HepG2 (cell line): ENCODE data around the gene PIGL. TPM values are rescaled to one million over a fixed set of nuclear protein-coding genes. Genes with fewer than 3 reads are reported as not detected.
A peak's percentile ranks its signal among the peaks of the same experiment; 100 is the strongest.

ENCODE experiments used
- HDAC2 ChIP-seq: sonication (generic); formaldehyde crosslinking; IDR thresholded peaks from 2 replicates; pipeline ENCODE4 v1.4.0; 2020; ENCODE audit warnings: missing genetic modification reagents
- MIXL1 ChIP-seq: IDR thresholded peaks from 2 replicates; pipeline ENCODE4 v1.6.1; 2016
- RFX1 ChIP-seq: fragments of 450-650 bp; IDR thresholded peaks from 2 replicates; pipeline ENCODE4 v1.6.1; 2017
- SETDB1 ChIP-seq: sonication (generic); formaldehyde crosslinking; IDR thresholded peaks from 2 replicates; pipeline ENCODE4 v1.5.1; 2020; ENCODE audit warnings: missing genetic modification reagents, mild to moderate bottlenecking, borderline replicate concordance
- SRF ChIP-seq: IDR thresholded peaks from 2 replicates; pipeline ENCODE4 v1.6.1; 2011; ENCODE audit warnings: mild to moderate bottlenecking, low read depth, low read length, moderate library complexity
- TAF1 ChIP-seq: sonication (generic); formaldehyde crosslinking; IDR thresholded peaks from 2 replicates; pipeline ENCODE4 v1.4.0; 2020; ENCODE audit warnings: missing genetic modification reagents
- ZFX ChIP-seq: sonication (generic); formaldehyde crosslinking; IDR thresholded peaks from 2 replicates; pipeline ENCODE4 v1.4.0; 2020; ENCODE audit warnings: mild to moderate bottlenecking, low read depth, missing genetic modification reagents, moderate library complexity
- ZMYM2 ChIP-seq: sonication (generic); formaldehyde crosslinking; IDR thresholded peaks from 2 replicates; pipeline ENCODE4 v1.8.0; 2022; ENCODE audit warnings: mild to moderate bottlenecking, missing genetic modification reagents
- ZNF230 ChIP-seq: sonication (generic); formaldehyde crosslinking; IDR thresholded peaks from 2 replicates; pipeline ENCODE4 v1.4.0; 2020; ENCODE audit warnings: mild to moderate bottlenecking, missing genetic modification reagents
- ZNF335 ChIP-seq: sonication (generic); formaldehyde crosslinking; IDR thresholded peaks from 2 replicates; pipeline ENCODE4 v1.4.0; 2020; ENCODE audit warnings: missing genetic modification reagents
- ZNF367 ChIP-seq: sonication (generic); formaldehyde crosslinking; IDR thresholded peaks from 2 replicates; pipeline ENCODE4 v1.4.0; 2020; ENCODE audit warnings: missing genetic modification reagents, borderline replicate concordance
- ZNF607 ChIP-seq: sonication (generic); formaldehyde crosslinking; IDR thresholded peaks from 2 replicates; pipeline ENCODE4 v1.5.1; 2020; ENCODE audit warnings: missing genetic modification reagents, mild to moderate bottlenecking, borderline replicate concordance
- ZNF775 ChIP-seq: sonication (generic); formaldehyde crosslinking; IDR thresholded peaks from 2 replicates; pipeline ENCODE4 v1.4.0; 2020; ENCODE audit warnings: missing genetic modification reagents, mild to moderate bottlenecking, moderate library complexity, borderline replicate concordance
- ZNF83 ChIP-seq: sonication (generic); formaldehyde crosslinking; IDR thresholded peaks from 2 replicates; pipeline ENCODE4 v1.4.0; 2020; ENCODE audit warnings: missing genetic modification reagents, mild to moderate bottlenecking, borderline replicate concordance
- polyA plus RNA-seq, 8 experiments: library from polyadenylated mRNA; depleted of rRNA in 3 of 8; stranded (reverse) in 7 of 8; unstranded in 1 of 8; fragments of >200 nt; fragmentation: Illumina TruSeq in 4 of 8; extraction: Trizol in 4 of 8; gene quantifications; 2 replicates each; pipeline versions ENCODE4 v1.2.1 to v1.2.3, GENCODE V29; 2011 to 2016; ENCODE audit warnings: low read depth in 4 of 8, missing spikeins in 1 of 8, mixed read lengths in 1 of 8; ENCODE audit not compliant: insufficient read depth in 1 of 8
- total RNA-seq, 5 experiments: library from RNA; depleted of rRNA; stranded (reverse); fragments of >200 nt; fragmentation: Illumina TruSeq; extraction: Trizol; gene quantifications; 2 replicates each; pipeline ENCODE4 v1.2.3, GENCODE V29; 2016; ENCODE audit warnings: low read depth in 1 of 5
- TF ChIP-seq, protein P1 (sequence below): IDR thresholded peaks from 2 replicates; pipeline ENCODE4 v1.6.1; 2016; ENCODE audit warnings: missing compliant biosample characterization, missing genetic modification reagents, borderline replicate concordance
- TF ChIP-seq, protein P2 (sequence below): fragments of 450-650 bp; IDR thresholded peaks from 2 replicates; pipeline ENCODE4 v1.6.1; 2016
- TF ChIP-seq, protein P3 (sequence below): sonication (generic); formaldehyde crosslinking; IDR thresholded peaks from 2 replicates; pipeline ENCODE4 v1.8.1; 2022; ENCODE audit warnings: low read depth, mild to moderate bottlenecking, missing genetic modification reagents
- TF ChIP-seq, protein P4 (sequence below), 2 experiments: sonication (generic) in 1 of 2; formaldehyde crosslinking in 1 of 2; IDR thresholded peaks; 2 replicates each; pipeline versions ENCODE4 v1.4.0 to v1.6.1; 2016 to 2020; ENCODE audit warnings: borderline replicate concordance in 1 of 2, low read depth in 1 of 2, mild to moderate bottlenecking in 1 of 2, missing genetic modification reagents in 1 of 2

PIGL gene
- total and polyA plus RNA-seq, 2 of the 13 experiments (the other 11 are each of a cell fraction or from before 2014, with no cell fraction given), result 28.5 to 63.8 TPM

DNA sequence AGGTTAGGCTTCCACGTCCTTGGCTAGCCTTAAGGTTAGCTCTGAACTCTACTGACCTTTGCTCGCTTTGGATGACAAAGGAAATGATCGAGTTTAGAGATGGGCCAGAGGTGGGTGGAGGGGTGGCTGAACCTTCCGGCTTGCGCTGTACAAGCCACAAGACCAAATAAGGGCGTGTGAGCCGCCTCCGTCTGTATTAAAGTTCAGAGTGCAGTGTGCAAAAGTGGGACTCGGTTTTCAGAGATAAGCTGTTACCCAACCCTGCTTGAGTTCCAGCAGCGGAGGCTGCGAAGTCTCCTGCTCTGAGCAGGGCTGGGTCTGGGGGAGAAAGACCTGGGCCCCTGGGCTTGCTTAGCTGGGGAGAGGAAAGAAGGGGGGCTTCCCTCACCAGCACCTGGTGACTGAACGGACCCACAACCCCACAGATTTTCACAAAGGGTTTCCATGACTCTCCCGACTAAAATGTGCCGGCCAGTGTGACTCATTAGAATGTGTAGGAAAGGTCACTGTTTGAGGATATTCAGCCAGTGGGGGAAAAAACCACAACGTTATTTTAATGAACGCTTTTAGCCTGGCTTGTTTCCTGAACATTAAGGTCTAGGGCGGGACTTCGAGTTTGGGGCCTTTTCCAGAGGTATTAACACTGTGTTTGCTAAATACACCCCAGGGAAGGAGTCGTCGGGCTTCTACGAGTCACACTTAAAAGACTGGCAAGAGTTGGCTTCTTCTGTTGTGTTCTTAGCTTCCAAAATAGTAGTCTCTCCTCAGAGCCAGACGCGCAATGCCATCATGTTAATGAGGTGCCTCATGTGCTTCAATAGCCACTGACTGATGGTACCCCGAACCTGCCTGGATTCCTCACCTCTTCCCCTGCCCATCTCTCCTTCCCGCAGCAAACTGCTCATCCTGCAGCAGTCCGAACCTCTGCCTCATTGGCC is 69.3 kb downstream of the PIGL start (continued):
- TF ChIP-seq SETDB1 (CRISPR knock-in tag) (no peak), ZNF83 (peak; percentile 77; the same call in 1 of the 2 replicates), HDAC2 (CRISPR knock-in tag) (peak; percentile 96), ZNF607 (CRISPR knock-in tag) (peak; percentile 97), MIXL1 (CRISPR knock-in tag) (peak; percentile 90), ZNF367 (CRISPR knock-in tag) (no peak), ZFX (peak; percentile 72; the same call in 1 of the 2 replicates), RFX1 (no peak), ZNF335 (CRISPR knock-in tag) (no peak; the same call in 1 of the 2 replicates), ZNF230 (peak; percentile 85), ZNF775 (0 out of 2 replicates have a peak, but pooled peaks have one; percentile 47), SRF (peak; percentile 99), ZMYM2 (peak; percentile 89), TAF1 (CRISPR knock-in tag) (peak; percentile 65)
- TF ChIP-seq, protein P1, sequence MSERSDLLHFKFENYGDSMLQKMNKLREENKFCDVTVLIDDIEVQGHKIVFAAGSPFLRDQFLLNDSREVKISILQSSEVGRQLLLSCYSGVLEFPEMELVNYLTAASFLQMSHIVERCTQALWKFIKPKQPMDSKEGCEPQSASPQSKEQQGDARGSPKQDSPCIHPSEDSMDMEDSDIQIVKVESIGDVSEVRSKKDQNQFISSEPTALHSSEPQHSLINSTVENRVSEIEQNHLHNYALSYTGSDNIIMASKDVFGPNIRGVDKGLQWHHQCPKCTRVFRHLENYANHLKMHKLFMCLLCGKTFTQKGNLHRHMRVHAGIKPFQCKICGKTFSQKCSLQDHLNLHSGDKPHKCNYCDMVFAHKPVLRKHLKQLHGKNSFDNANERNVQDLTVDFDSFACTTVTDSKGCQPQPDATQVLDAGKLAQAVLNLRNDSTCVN (CRISPR knock-in tag), result peak; percentile 72; the same call in 1 of the 2 replicates
- TF ChIP-seq, protein P2, sequence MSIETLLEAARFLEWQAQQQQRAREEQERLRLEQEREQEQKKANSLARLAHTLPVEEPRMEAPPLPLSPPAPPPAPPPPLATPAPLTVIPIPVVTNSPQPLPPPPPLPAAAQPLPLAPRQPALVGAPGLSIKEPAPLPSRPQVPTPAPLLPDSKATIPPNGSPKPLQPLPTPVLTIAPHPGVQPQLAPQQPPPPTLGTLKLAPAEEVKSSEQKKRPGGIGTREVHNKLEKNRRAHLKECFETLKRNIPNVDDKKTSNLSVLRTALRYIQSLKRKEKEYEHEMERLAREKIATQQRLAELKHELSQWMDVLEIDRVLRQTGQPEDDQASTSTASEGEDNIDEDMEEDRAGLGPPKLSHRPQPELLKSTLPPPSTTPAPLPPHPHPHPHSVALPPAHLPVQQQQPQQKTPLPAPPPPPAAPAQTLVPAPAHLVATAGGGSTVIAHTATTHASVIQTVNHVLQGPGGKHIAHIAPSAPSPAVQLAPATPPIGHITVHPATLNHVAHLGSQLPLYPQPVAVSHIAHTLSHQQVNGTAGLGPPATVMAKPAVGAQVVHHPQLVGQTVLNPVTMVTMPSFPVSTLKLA, result no peak
- TF ChIP-seq, protein P3, sequence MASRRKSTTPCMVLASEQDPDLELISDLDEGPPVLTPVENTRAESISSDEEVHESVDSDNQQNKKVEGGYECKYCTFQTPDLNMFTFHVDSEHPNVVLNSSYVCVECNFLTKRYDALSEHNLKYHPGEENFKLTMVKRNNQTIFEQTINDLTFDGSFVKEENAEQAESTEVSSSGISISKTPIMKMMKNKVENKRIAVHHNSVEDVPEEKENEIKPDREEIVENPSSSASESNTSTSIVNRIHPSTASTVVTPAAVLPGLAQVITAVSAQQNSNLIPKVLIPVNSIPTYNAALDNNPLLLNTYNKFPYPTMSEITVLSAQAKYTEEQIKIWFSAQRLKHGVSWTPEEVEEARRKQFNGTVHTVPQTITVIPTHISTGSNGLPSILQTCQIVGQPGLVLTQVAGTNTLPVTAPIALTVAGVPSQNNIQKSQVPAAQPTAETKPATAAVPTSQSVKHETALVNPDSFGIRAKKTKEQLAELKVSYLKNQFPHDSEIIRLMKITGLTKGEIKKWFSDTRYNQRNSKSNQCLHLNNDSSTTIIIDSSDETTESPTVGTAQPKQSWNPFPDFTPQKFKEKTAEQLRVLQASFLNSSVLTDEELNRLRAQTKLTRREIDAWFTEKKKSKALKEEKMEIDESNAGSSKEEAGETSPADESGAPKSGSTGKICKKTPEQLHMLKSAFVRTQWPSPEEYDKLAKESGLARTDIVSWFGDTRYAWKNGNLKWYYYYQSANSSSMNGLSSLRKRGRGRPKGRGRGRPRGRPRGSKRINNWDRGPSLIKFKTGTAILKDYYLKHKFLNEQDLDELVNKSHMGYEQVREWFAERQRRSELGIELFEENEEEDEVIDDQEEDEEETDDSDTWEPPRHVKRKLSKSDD (CRISPR knock-in tag), result peak; percentile 81; the same call in 1 of the 2 replicates
- TF ChIP-seq, protein P4, sequence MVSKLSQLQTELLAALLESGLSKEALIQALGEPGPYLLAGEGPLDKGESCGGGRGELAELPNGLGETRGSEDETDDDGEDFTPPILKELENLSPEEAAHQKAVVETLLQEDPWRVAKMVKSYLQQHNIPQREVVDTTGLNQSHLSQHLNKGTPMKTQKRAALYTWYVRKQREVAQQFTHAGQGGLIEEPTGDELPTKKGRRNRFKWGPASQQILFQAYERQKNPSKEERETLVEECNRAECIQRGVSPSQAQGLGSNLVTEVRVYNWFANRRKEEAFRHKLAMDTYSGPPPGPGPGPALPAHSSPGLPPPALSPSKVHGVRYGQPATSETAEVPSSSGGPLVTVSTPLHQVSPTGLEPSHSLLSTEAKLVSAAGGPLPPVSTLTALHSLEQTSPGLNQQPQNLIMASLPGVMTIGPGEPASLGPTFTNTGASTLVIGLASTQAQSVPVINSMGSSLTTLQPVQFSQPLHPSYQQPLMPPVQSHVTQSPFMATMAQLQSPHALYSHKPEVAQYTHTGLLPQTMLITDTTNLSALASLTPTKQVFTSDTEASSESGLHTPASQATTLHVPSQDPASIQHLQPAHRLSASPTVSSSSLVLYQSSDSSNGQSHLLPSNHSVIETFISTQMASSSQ (IDR thresholded peaks at IDR 0.05; ENCODE audit: low read depth), result peak; percentile 65
- TF ChIP-seq, protein P4 (CRISPR knock-in tag; IDR thresholded peaks at IDR 0.05; ENCODE audit: borderline replicate concordance), result peak; percentile 88
